IPS-15b (cell line): Measurements from ENCODE around the gene PEX14.
A peak's percentile ranks its signal among the peaks of the same experiment; 100 is the strongest.

ENCODE experiments used
- H3K27me3 ChIP-seq: one replicate; pipeline ENCODE4 v1.6.1; 2013; ENCODE audit warnings: low read length; ENCODE audit not compliant: control insufficient read depth, insufficient read depth
- H3K36me3 ChIP-seq: one replicate; pipeline ENCODE4 v1.6.1; 2013; ENCODE audit warnings: low read length; ENCODE audit not compliant: control insufficient read depth, insufficient read depth
- H3K4me1 ChIP-seq: one replicate; pipeline ENCODE4 v1.6.1; 2013; ENCODE audit warnings: mild to moderate bottlenecking, low read length; ENCODE audit not compliant: control insufficient read depth, insufficient read depth
- H3K4me3 ChIP-seq: one replicate; pipeline ENCODE4 v1.5.1; 2013; ENCODE audit warnings: low read depth, low read length
- H3K9ac ChIP-seq: one replicate; pipeline ENCODE4 v1.6.1; 2013; ENCODE audit warnings: low read depth, mild to moderate bottlenecking, low read length
- H3K9me3 ChIP-seq: one replicate; pipeline ENCODE4 v1.6.1; 2013; ENCODE audit warnings: mild to moderate bottlenecking, low read length; ENCODE audit not compliant: control insufficient read depth, insufficient read depth

The PEX14 gene

DNA sequence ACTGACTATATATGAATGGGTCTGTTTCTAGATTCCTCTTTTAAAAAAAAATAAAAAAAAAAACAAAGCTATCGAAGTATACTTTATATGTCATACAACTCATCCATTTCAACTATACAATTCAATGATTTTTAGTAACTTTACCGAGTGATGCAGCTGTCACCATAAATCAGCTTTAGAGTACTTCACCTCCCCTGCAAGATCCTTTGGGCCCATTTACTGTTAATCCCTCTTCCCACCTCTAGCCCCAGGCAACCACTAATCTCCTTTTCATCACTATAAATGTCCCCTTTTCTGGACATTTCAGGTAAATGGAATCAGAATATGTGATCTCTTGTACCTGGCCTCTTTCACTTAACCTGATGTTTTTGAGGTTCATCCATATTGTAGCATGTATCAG lies 133.9 kb downstream of the PEX14 start:
- Histone ChIP-seq H3K9ac (no peak overlapping the region), H3K27me3 (no peaks in the 10 kb centered on the region), H3K36me3 (no peaks in the 10 kb centered on the region), H3K4me3 (no peak overlapping the region), H3K4me1 (no peaks in the 10 kb centered on the region), H3K9me3 (no peaks in the 10 kb centered on the region)

DNA sequence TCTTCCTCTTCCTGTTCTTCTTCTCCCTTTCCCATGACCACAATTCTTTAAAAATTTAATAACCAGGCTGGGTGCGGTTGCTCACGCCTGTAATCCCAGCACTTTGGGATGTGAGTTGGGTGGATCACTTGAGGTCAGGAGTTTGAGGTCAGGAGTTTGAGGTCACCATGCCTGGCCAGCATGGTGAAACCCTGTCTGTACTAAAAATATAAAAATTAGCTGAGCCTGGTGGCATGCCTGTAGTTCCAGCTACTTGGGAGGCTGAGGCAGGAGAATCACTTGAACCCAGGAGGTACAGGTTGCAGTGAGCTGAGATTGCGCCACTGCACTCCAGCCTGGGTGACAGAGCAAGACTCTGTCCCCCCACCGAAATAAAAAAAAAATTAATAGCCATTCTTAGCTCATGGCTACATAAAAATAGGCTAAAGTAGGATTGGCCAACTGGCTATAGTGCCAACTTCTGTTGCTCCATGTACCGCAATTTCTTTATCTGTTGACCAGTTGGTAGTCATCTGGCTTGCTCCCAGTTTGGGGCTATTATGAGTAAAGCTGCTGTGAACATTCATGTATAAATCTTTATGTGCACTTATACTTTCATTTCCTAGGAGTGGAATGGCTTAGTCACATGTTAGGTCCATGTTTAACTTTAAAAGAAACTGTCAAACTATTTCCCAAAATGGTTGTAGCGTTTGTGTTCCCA lies 136.3 kb downstream of the PEX14 start:
- no peaks in the 10 kb centered on the region for H3K27me3 ChIP-seq
- no peaks in the 10 kb centered on the region for H3K9me3 ChIP-seq
- no peaks in the 10 kb centered on the region for H3K36me3 ChIP-seq
- no peak overlapping the region for H3K9ac ChIP-seq
- no peaks in the 10 kb centered on the region for H3K4me1 ChIP-seq
- no peak overlapping the region for H3K4me3 ChIP-seq

DNA sequence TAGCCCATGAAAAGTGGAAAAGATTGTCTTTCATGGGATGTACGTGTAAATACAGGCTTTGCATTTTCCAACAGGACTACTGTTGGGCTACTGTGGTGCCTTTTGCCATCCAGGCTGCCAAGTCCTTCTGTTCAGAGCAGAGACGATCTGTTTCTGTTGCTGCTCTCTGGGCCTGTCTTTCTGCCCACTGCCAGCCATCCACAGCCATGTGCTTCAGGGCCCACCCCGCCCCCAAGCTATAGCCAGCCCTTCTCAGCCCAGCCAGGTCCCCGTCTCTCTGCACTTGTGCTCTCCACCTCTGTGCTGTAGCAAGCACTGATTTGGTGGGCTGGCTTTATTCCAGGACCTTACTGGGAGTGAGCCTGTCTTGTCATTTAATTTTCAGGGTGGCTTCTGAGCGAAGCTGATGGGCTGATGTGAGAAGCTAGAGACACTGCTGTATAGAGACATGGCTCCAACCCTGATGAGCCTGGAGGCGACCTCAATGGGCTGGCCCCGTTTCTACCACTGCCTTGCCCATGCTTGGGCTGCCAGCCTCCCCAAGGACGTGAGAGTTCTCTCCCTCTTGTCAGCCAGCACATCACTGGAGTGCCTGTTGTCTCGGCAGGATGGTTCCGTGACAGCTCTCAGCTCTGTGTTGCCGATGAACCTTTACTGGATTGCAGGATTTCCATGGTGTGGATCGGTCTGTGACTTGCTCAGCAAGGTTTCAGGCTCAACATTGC lies 137.8 kb downstream of the PEX14 start:
- no peaks in the 10 kb centered on the region for H3K9me3 ChIP-seq
- H3K36me3 ChIP-seq = no peaks in the 10 kb centered on the region
- no peaks in the 10 kb centered on the region for H3K27me3 ChIP-seq
- no peak overlapping the region for H3K9ac ChIP-seq
- H3K4me1 ChIP-seq = no peaks in the 10 kb centered on the region
- no peak overlapping the region for H3K4me3 ChIP-seq

DNA sequence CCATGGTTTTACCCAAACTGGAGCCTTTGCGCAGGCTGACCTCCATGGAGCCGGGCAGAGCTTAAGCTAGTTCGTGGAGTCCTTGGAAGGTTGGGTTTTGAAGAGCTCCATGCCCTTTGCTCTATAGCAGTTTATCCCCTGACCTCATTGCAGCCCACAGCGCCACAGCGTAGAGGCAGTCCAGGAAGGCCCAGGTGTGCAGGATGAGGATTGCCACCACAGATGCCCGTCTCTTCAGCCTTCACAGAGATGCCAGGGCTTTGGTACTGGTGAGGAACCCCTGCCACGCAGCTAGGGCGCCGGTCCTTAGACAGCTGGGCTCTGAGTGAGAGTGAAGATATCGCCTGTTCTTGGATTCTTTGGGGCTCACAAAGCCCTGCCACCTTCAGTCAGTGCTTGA lies 138.6 kb downstream of the PEX14 start:
- no peak overlapping the region for H3K4me3 ChIP-seq
- H3K36me3 ChIP-seq = peaks cover 3% of the 10 kb centered on the region
- H3K4me1 ChIP-seq = no peaks in the 10 kb centered on the region
- H3K27me3 ChIP-seq = no peaks in the 10 kb centered on the region
- no peaks in the 10 kb centered on the region for H3K9me3 ChIP-seq
- peak overlapping the region; percentile 24 for H3K9ac ChIP-seq

DNA sequence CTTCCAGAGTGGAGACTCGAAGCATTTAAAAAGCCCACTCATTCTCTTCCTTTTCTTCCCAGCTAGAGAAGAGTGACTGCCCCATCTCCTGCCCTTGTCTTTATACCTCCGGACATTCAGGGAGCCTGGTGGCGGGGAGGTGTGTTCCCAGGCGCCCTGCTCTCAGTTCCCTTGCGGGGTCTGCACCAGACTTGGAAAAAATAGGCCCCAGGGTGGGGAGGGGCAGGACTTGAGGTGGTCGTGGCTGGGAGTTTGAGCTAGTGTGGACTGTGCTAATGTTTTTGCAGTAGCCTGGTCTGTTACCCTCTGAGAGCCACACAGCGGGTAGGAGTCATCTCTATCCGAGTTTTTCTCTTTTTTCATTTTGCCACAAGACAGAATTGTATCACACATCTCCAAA lies 139.1 kb downstream of the PEX14 start:
- no peaks in the 10 kb centered on the region for H3K27me3 ChIP-seq
- no peak overlapping the region for H3K9ac ChIP-seq
- no peak overlapping the region for H3K4me3 ChIP-seq
- H3K4me1 ChIP-seq = no peaks in the 10 kb centered on the region
- peaks cover 6% of the 10 kb centered on the region for H3K36me3 ChIP-seq
- no peaks in the 10 kb centered on the region for H3K9me3 ChIP-seq

DNA sequence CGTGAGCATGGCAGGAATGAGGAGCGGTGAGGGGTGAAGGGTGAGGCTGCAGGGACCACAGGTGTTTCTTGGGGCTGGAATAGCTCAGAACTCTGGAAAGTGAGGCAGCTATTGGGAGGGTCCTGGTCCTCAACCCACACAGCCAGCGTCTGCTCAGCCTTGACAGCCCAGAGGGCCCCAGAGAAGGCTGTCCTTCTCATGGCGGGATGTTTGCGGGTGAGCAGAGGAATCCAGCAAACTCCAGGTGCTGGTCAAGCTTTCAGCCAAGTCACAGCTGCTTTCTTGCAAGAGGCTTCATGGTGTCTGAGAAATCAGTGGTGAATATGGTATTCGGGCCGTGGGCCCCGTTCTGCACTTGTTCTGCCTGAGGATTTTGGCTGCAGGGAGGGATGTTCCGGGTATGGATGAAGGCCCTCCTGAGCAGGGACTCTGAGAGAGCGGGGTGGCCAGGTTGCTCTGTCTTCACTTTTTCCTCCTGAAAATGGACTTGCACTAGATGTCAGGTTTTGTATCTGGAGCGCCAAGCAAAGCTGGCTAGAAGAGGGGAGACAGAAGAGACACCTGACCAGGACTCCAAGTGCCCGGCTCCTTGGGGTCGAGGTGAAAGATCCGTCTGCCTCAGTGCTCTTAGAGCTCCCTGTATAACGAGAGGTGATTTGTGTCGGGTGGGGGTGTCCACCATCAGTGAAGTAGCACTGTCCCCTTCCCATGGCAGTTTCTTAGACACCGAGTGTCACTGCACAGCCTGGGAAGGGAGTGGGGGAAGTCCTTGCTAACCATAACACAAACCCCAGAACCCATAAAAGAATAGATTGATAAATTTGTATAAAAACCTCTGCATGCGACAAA lies 139.9 kb downstream of the PEX14 start:
- H3K27me3 ChIP-seq = no peaks in the 10 kb centered on the region
- H3K36me3 ChIP-seq = peaks cover 6% of the 10 kb centered on the region
- no peaks in the 10 kb centered on the region for H3K9me3 ChIP-seq
- no peak overlapping the region for H3K4me3 ChIP-seq
- H3K9ac ChIP-seq = no peak overlapping the region
- no peaks in the 10 kb centered on the region for H3K4me1 ChIP-seq

DNA sequence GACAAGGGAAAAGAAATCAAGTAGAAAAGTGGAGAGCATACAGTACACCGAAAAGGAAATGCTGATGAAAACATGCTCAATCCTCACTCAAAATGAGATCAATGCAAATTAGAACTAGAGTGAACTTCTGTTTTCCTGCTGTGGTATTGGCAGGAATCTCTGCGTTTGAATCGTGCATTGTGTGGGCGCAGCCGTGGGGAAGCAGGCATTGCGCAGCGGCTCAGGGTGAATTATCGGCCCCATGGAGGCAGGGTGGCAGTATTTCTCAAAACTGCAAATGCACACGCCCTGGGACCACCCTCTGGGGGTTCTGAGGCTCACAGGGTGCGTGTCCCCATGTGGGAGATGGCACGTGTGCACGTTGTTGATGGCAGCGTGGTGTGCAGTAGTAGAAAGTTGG lies 140.6 kb downstream of the PEX14 start:
- Histone ChIP-seq H3K4me1 (no peaks in the 10 kb centered on the region), H3K9ac (no peak overlapping the region)

DNA sequence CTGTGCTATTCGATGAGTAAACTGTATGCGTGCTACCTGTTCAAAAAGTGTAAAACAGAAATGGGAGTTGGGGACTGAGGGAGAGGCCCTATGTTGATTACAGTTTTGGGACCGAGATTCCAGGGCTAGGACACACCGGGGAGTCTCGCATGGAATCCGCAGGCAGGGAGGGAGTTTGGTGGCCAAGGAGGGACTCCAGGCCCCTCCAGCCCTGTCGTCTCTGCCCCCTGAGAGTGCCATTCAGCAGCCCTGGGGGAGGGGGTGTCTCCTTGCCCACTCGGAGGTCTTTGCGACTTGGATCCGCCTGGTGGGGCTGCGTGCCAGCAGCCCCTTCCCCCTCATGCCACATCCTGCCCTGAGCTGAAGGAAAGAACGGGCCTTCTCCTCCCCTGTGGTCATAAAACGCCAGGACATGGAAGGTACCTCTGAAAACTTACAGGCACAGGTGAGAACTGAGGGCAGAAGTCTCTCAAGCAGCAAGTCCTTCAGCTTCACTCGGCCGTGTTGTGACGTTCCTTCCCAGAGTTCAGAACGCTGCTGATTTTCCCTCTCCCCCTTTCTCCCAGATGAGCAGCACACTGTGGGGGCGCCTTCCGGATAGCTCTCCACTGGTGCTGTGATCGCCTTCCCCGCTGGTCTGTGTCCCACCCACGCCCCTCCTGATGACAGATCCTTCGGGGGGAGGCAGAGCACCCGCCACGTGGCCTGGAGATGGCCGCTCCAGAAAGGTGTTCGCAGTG lies 141.4 kb downstream of the PEX14 start:
- no peak overlapping the region for H3K4me3 ChIP-seq
- H3K4me1 ChIP-seq = no peaks in the 10 kb centered on the region
- H3K9me3 ChIP-seq = no peaks in the 10 kb centered on the region
- peaks cover 6% of the 10 kb centered on the region for H3K36me3 ChIP-seq
- no peak overlapping the region for H3K9ac ChIP-seq
- no peaks in the 10 kb centered on the region for H3K27me3 ChIP-seq

More for the DNA sequence above, 140.6 kb downstream of the PEX14 start:
- Histone ChIP-seq H3K9me3 (no peaks in the 10 kb centered on the region), H3K36me3 (peaks cover 6% of the 10 kb centered on the region), H3K4me3 (no peak overlapping the region), H3K27me3 (no peaks in the 10 kb centered on the region)

DNA sequence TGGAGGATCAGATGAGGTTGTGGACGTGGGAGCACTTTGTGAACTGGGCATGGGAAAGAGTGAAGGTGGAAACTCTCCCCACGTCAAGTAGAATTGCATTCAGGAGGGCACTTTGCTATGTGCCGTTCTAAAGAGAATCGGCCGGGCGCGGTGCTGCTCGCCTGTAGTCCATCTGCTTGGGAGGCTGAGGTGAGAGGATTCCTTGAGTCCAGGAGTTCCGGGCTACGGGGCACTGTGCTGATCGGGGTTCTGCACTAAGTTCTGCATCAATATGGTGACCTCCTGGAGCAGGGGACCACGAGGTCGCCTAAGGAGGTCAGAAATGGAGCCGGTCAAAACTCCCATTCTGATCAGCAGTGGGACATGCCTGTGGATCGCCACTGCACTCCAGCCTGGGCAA lies 141.9 kb downstream of the PEX14 start:
- H3K36me3 ChIP-seq = peaks cover 6% of the 10 kb centered on the region
- no peaks in the 10 kb centered on the region for H3K4me1 ChIP-seq
- H3K4me3 ChIP-seq = no peak overlapping the region
- H3K9me3 ChIP-seq = no peaks in the 10 kb centered on the region
- no peaks in the 10 kb centered on the region for H3K27me3 ChIP-seq
- no peak overlapping the region for H3K9ac ChIP-seq

DNA sequence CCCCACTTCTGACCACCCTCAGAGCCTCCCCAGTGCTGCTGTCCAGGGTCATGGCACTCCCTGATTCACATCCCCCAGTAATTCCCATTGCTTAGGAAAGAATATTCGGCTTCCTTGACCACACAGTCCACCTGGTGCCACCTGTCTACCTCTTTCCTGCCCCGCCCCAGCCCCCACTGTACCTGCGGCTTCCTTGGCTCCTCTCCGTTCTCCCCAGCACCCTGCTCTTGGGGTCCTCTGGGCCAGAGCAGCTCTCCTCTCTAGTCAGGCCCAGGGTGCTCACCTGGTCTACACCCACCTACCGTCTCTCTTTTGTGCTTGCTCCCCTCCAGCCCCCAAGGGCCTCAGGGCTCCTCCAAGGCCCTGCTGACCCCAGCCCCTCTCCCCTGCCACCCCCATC lies 142.6 kb downstream of the PEX14 start:
- H3K9ac ChIP-seq = no peak overlapping the region
- no peaks in the 10 kb centered on the region for H3K9me3 ChIP-seq
- H3K4me1 ChIP-seq = no peaks in the 10 kb centered on the region
- no peaks in the 10 kb centered on the region for H3K27me3 ChIP-seq
- H3K36me3 ChIP-seq = peaks cover 6% of the 10 kb centered on the region
- H3K4me3 ChIP-seq = no peak overlapping the region
